ENCODE results near the gene SPCS3. TPM values are rescaled to one million over a fixed set of nuclear protein-coding genes. Genes with fewer than 3 reads are reported as not detected.
A peak's percentile ranks its signal among the peaks of the same experiment; 100 is the strongest.

SPCS3 gene
- total RNA-seq, result 100 to 1,000 TPM; 137 to 203 TPM
- 10 to 100 TPM; 79.7 to 99.0 (median 86.2) TPM for polyA plus RNA-seq (ENCODE audit: insufficient read length in 6 of 6)
- long read RNA-seq, donor 1, full-length matches to known transcripts, result 47 of 47 reads
- long read RNA-seq, donor 1, partial matches to known transcripts, result 0 of 47 reads
- long read RNA-seq, donor 1, other reads (novel, unspliced or antisense), result 0 of 47 reads
- long read RNA-seq, donor 2, full-length matches to known transcripts, result 44 of 219 reads
- long read RNA-seq, donor 2, partial matches to known transcripts, result 175 of 219 reads
- long read RNA-seq, donor 2, other reads (novel, unspliced or antisense), result 0 of 219 reads
- long read RNA-seq, donor 3, full-length matches to known transcripts, result 31 of 58 reads
- long read RNA-seq, donor 3, partial matches to known transcripts, result 27 of 58 reads
- long read RNA-seq, donor 3, other reads (novel, unspliced or antisense), result 0 of 58 reads
- long read RNA-seq, donor 4, full-length matches to known transcripts, result 65 of 66 reads
- long read RNA-seq, donor 4, partial matches to known transcripts, result 0 of 66 reads
- long read RNA-seq, donor 4, other reads (novel, unspliced or antisense), result 1 of 66 reads
- long read RNA-seq, donor 5, full-length matches to known transcripts, result 35 of 88 reads
- long read RNA-seq, donor 5, partial matches to known transcripts, result 53 of 88 reads
- long read RNA-seq, donor 5, other reads (novel, unspliced or antisense), result 0 of 88 reads
- long read RNA-seq, donor 6, full-length matches to known transcripts, result 44 of 96 reads
- long read RNA-seq, donor 6, partial matches to known transcripts, result 52 of 96 reads
- long read RNA-seq, donor 6, other reads (novel, unspliced or antisense), result 0 of 96 reads
- long read RNA-seq, donor 7, full-length matches to known transcripts, result 20 of 20 reads
- long read RNA-seq, donor 7, partial matches to known transcripts, result 0 of 20 reads
- long read RNA-seq, donor 7, other reads (novel, unspliced or antisense), result 0 of 20 reads
- long read RNA-seq, donor 8, full-length matches to known transcripts, result 33 of 39 reads
- long read RNA-seq, donor 8, partial matches to known transcripts, result 6 of 39 reads
- long read RNA-seq, donor 8, other reads (novel, unspliced or antisense), result 0 of 39 reads
- long read RNA-seq, donor 9, result 0 reads
- long read RNA-seq, donor 10, full-length matches to known transcripts, result 70 of 71 reads
- long read RNA-seq, donor 10, partial matches to known transcripts, result 1 of 71 reads
- long read RNA-seq, donor 10, other reads (novel, unspliced or antisense), result 0 of 71 reads
- long read RNA-seq, donor 11, full-length matches to known transcripts, result 31 of 119 reads
- long read RNA-seq, donor 11, partial matches to known transcripts, result 88 of 119 reads
- long read RNA-seq, donor 11, other reads (novel, unspliced or antisense), result 0 of 119 reads
- long read RNA-seq, donor 12, full-length matches to known transcripts, result 28 of 28 reads
- long read RNA-seq, donor 12, partial matches to known transcripts, result 0 of 28 reads
- long read RNA-seq, donor 12, other reads (novel, unspliced or antisense), result 0 of 28 reads

DNA sequence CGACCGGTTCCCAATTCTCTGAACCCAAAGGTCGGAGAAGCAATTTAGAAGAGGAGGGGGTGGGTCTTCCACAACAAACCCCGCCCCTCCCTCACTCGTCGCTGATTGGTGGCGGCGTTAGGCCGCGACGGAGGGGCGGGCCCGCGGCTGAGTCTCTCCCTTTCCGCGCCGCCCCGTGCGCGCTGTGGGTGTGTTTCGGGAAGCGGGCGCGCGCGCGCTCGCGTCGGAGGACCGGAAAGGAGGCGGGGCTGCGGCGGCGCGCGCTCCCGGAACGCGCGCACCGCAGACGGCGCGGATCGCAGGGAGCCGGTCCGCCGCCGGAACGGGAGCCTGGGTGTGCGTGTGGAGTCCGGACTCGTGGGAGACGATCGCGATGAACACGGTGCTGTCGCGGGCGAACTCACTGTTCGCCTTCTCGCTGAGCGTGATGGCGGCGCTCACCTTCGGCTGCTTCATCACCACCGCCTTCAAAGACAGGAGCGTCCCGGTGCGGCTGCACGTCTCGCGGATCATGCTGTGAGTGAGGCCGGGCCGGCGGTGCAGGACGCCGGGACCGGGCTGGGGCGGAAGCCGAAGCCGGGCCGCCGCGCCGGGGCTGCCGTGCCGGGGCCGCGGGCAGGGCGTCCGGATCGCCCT, at the start of gene SPCS3:
TSS of gene SPCS3 (plus strand) at position 263 of the 636 bp plus-strand sequence. CDS start at position 374, 111 bp downstream.
- intact Hi-C loops (cut with DNase I), result no loop called here
- peak within 1 kb of the TSS; percentile 82 to 83 for H3K4me3 ChIP-seq

DNA sequence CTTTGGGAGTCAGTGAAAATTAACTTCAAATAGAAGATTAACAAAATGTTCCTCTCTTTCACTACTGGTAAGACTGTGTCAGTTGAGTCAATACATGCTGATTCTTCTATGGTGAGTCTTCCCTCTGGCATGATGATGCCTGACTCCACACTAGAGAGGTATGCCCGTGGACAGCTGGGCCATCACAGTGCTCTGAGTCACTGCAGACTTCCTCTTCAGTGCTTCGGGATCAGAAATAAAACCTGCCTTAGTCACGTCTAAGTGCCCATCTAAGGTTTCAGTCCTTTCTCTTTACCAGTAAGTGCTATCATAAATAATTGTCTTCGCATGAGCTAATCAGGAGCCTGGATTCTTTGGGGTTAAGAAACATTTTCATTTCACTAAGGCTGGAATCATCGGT, 49.1 kb upstream of the SPCS3 start:
- no peak overlapping the region for H3K27ac ChIP-seq
- H3K4me1 ChIP-seq, result no peaks in the 10 kb centered on the region
- TF ChIP-seq, protein P1, sequence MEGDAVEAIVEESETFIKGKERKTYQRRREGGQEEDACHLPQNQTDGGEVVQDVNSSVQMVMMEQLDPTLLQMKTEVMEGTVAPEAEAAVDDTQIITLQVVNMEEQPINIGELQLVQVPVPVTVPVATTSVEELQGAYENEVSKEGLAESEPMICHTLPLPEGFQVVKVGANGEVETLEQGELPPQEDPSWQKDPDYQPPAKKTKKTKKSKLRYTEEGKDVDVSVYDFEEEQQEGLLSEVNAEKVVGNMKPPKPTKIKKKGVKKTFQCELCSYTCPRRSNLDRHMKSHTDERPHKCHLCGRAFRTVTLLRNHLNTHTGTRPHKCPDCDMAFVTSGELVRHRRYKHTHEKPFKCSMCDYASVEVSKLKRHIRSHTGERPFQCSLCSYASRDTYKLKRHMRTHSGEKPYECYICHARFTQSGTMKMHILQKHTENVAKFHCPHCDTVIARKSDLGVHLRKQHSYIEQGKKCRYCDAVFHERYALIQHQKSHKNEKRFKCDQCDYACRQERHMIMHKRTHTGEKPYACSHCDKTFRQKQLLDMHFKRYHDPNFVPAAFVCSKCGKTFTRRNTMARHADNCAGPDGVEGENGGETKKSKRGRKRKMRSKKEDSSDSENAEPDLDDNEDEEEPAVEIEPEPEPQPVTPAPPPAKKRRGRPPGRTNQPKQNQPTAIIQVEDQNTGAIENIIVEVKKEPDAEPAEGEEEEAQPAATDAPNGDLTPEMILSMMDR (IDR thresholded peaks at IDR 0.05), result no peak
- no peaks in the 10 kb centered on the region for H3K9me3 ChIP-seq
- H3K27me3 ChIP-seq, result no peaks in the 10 kb centered on the region
- peak; percentile 35 for ATAC-seq
- no peaks in the 10 kb centered on the region for H3K36me3 ChIP-seq
- no peak for DNase-seq
- H3K4me3 ChIP-seq, result no peak overlapping the region
- intact Hi-C loops (cut with DNase I), result no loop called here

More for the DNA sequence above, at the start of gene SPCS3:
- TF ChIP-seq, protein P1 (IDR thresholded peaks at IDR 0.05), result no peak
- H3K36me3 ChIP-seq, result no peaks in the 10 kb centered on the region
- no peaks in the 10 kb centered on the region for H3K9me3 ChIP-seq
- H3K4me1 ChIP-seq, result peaks cover 15 to 45% of the 10 kb centered on the region in 2 donors
- ATAC-seq (peak; percentile 98), DNase-seq (peak; percentile 94 to 99 (median 98))
- H3K27ac ChIP-seq, result peak within 1 kb of the TSS; percentile 97 to 99
- no peaks in the 10 kb centered on the region for H3K27me3 ChIP-seq

DNA sequence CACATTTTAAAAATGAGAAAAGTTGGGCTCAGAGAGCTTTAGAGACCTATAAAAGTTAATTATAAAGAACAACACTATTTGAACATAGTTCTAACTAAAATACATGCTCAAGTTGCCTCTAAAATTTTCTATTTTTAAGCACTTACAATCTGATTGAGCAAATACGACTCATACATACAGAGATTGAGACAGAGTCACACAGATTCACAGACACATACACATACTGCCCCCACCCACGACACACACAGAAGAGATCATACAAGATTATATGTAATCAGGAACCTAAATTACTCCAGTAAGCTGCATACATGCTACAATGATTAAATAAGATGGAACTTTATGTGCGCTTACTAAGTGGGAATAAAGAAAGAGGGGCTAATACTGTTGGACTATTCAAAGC, 48.0 kb upstream of the SPCS3 start:
- Histone ChIP-seq H3K4me3 (no peak overlapping the region), H3K36me3 (no peaks in the 10 kb centered on the region), H3K27ac (no peak overlapping the region), H3K9me3 (no peaks in the 10 kb centered on the region), H3K27me3 (no peaks in the 10 kb centered on the region), H3K4me1 (no peaks in the 10 kb centered on the region)
- no peak for DNase-seq
- intact Hi-C loops (cut with DNase I), result no loop called here
- TF ChIP-seq, protein P1 (IDR thresholded peaks at IDR 0.05), result no peak
- no peak for ATAC-seq

DNA sequence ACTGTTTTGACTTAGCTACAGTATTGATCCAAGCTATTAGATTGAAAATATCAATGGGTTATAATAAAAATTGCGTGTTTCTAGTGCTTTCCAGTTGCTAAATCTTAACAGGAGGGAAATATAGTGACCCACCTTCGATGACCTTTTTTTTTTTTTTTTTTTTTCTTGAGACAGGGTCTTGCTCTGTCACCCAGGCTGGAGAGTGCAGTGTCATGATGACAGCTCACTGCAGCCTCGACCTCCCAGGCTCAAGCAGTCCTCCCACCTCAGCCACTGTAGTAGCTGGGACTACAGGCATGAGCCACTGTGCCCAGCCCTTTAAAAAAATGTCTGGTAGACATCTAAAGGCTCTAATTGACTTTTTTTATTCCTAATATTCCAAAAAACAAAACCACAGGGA, 47.0 kb upstream of the SPCS3 start:
- Histone ChIP-seq H3K27ac (no peak overlapping the region), H3K9me3 (no peaks in the 10 kb centered on the region), H3K4me3 (no peak overlapping the region), H3K36me3 (no peaks in the 10 kb centered on the region), H3K4me1 (no peaks in the 10 kb centered on the region), H3K27me3 (no peaks in the 10 kb centered on the region)
- DNase-seq (no peak), ATAC-seq (no peak)
- TF ChIP-seq, protein P1 (IDR thresholded peaks at IDR 0.05), result no peak
- intact Hi-C loops (cut with DNase I), result no loop called here
